Measurements from ENCODE around the gene CCNJL. TPM values are rescaled to one million over a fixed set of nuclear protein-coding genes. Genes with fewer than 3 reads are reported as not detected.

CCNJL gene
- total and polyA plus RNA-seq, 4 donors = 0.07 to 0.84 (median 0.63) TPM

DNA sequence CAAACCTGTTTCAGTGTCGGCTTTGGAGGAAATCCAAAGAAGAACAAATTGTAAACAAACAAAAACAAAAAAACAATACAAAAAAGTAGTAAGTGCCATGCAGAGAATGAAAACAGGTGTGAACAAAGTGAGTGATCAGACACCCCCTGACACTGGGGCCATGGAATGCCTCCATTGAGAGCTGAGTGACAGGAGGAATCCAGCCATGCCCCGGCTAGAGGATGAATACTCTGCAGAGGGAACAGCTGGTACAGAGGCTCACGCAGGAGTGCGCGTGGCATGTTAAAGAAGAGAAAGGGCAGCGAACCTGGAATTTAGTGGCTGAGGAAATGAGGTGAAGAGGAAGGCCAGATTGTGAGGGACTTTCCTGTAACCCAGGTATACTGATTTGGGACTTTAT, 15.5 kb upstream of the CCNJL start:
- Histone ChIP-seq H3K27me3 (ENCODE audit: control insufficient read depth in 4 of 4, insufficient read depth in 4 of 4, low read length in 3 of 4) (no peaks in the 10 kb centered on the region), H3K36me3 (ENCODE audit: control insufficient read depth in 4 of 4, insufficient read depth in 3 of 4, low read depth in 1 of 4, low read length in 3 of 4) (no peaks in the 10 kb centered on the region), H3K9ac (ENCODE audit: low read depth in 1 of 2, low read length in 2 of 2) (no peak overlapping the region), H3K9me3 (ENCODE audit: control insufficient read depth in 4 of 4, low read length in 3 of 4) (no peaks in the 10 kb centered on the region), H3K4me3 (ENCODE audit: low read depth in 1 of 3, low read length in 3 of 3) (no peak overlapping the region), H3K27ac (ENCODE audit: low read depth in 1 of 2, low read length in 2 of 2) (no peak overlapping the region), H3K4me1 (ENCODE audit: control insufficient read depth in 4 of 4, insufficient read depth in 4 of 4, low read length in 3 of 4) (no peaks in the 10 kb centered on the region)
- TF ChIP-seq TAF1 (conservative IDR thresholded peaks at IDR 0.05) (no peak), REST (IDR thresholded peaks at IDR 0.05) (no peak)
- WGBS = 83% methylated on average over 6 of the region's 6 CpGs
- no peak for DNase-seq (ENCODE audit: low spot score)

GRCh38 chr5:160326981-160327380, 14.6 kb upstream of the CCNJL start:
- Histone ChIP-seq H3K27me3 (ENCODE audit: control insufficient read depth in 4 of 4, insufficient read depth in 4 of 4, low read length in 3 of 4) (no peaks in the 10 kb centered on the region), H3K4me3 (ENCODE audit: low read depth in 1 of 3, low read length in 3 of 3) (no peak overlapping the region), H3K27ac (ENCODE audit: low read depth in 1 of 2, low read length in 2 of 2) (no peak overlapping the region), H3K9ac (ENCODE audit: low read depth in 1 of 2, low read length in 2 of 2) (no peak overlapping the region), H3K36me3 (ENCODE audit: control insufficient read depth in 4 of 4, insufficient read depth in 3 of 4, low read depth in 1 of 4, low read length in 3 of 4) (no peaks in the 10 kb centered on the region), H3K4me1 (ENCODE audit: control insufficient read depth in 4 of 4, insufficient read depth in 4 of 4, low read length in 3 of 4) (no peaks in the 10 kb centered on the region), H3K9me3 (ENCODE audit: control insufficient read depth in 4 of 4, low read length in 3 of 4) (no peaks in the 10 kb centered on the region)
- TF ChIP-seq, protein P1, sequence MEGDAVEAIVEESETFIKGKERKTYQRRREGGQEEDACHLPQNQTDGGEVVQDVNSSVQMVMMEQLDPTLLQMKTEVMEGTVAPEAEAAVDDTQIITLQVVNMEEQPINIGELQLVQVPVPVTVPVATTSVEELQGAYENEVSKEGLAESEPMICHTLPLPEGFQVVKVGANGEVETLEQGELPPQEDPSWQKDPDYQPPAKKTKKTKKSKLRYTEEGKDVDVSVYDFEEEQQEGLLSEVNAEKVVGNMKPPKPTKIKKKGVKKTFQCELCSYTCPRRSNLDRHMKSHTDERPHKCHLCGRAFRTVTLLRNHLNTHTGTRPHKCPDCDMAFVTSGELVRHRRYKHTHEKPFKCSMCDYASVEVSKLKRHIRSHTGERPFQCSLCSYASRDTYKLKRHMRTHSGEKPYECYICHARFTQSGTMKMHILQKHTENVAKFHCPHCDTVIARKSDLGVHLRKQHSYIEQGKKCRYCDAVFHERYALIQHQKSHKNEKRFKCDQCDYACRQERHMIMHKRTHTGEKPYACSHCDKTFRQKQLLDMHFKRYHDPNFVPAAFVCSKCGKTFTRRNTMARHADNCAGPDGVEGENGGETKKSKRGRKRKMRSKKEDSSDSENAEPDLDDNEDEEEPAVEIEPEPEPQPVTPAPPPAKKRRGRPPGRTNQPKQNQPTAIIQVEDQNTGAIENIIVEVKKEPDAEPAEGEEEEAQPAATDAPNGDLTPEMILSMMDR (IDR thresholded peaks at IDR 0.05; ENCODE audit: low read depth, low read length, missing input control) = no peak
- TF ChIP-seq SP1 (IDR thresholded peaks at IDR 0.05) (no peak), RAD21 (IDR thresholded peaks at IDR 0.05) (no peak), JUND (IDR thresholded peaks at IDR 0.05) (no peak), EGR1 (IDR thresholded peaks at IDR 0.05; ENCODE audit: low read depth in 2 of 2) (no peak), HNF4A (conservative IDR thresholded peaks at IDR 0.05) (no peak), FOXA1 (IDR thresholded peaks at IDR 0.05) (no peak), FOXA2 (IDR thresholded peaks at IDR 0.05) (no peak), RXRA (IDR thresholded peaks at IDR 0.05) (no peak), YY1 (IDR thresholded peaks at IDR 0.05) (no peak), TAF1 (conservative IDR thresholded peaks at IDR 0.05) (no peak), NR2F2 (IDR thresholded peaks at IDR 0.05) (no peak), GABPA (IDR thresholded peaks at IDR 0.05 in 1 of 2, conservative IDR thresholded peaks at IDR 0.05 in 1 of 2) (no peak), ATF3 (IDR thresholded peaks at IDR 0.05) (no peak), HNF4G (IDR thresholded peaks at IDR 0.05) (no peak), REST (IDR thresholded peaks at IDR 0.05) (no peak)
- TF ChIP-seq, protein P2, sequence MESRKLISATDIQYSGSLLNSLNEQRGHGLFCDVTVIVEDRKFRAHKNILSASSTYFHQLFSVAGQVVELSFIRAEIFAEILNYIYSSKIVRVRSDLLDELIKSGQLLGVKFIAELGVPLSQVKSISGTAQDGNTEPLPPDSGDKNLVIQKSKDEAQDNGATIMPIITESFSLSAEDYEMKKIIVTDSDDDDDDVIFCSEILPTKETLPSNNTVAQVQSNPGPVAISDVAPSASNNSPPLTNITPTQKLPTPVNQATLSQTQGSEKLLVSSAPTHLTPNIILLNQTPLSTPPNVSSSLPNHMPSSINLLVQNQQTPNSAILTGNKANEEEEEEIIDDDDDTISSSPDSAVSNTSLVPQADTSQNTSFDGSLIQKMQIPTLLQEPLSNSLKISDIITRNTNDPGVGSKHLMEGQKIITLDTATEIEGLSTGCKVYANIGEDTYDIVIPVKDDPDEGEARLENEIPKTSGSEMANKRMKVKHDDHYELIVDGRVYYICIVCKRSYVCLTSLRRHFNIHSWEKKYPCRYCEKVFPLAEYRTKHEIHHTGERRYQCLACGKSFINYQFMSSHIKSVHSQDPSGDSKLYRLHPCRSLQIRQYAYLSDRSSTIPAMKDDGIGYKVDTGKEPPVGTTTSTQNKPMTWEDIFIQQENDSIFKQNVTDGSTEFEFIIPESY (IDR thresholded peaks at IDR 0.05) = no peak
- TF ChIP-seq, protein P3, sequence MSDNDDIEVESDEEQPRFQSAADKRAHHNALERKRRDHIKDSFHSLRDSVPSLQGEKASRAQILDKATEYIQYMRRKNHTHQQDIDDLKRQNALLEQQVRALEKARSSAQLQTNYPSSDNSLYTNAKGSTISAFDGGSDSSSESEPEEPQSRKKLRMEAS (IDR thresholded peaks at IDR 0.05) = no peak
- DNase-seq (ENCODE audit: low spot score) = no peak
- WGBS = 73% methylated on average over 2 of the region's 2 CpGs

Measured in liver (tissue), 9 donors.